K562 treated with DMSO at 1 percent for 12 hours (cell line): ENCODE results near the gene ACSS3. TPM values are rescaled to one million over a fixed set of nuclear protein-coding genes. Genes with fewer than 3 reads are reported as not detected.

Source experiments
- total RNA-seq: library from RNA; unstranded; fragments of 300-600 nt; gene quantifications from 2 replicates; pipeline ENCODE4 v1.2.3, GENCODE V29; 2022; ENCODE audit not compliant: insufficient read depth

ACSS3 gene
- not detected in 2 replicates for total RNA-seq

GRCh38 chr12:81077686-81078441 lies at the start of gene ACSS3:
Gene ACSS3 (plus strand): TSS chr12:81078079. CDS start chr12:81078121, 42 bp downstream.

Other genes starting within 250 kb of the ACSS3 start
- gene LIN7A, start 140.1 kb upstream of the ACSS3 start, total RNA-seq, result not detected in 2 replicates